ENCODE measurements around the gene CD86. TPM values are rescaled to one million over a fixed set of nuclear protein-coding genes. Genes with fewer than 3 reads are reported as not detected.

The CD86 gene
- total RNA-seq, 1 donor from 2014 or later: not detected

GRCh38 chr3:122102191-122102935, 47.2 kb downstream of the CD86 start:
- H3K4me1 Mint-ChIP-seq (ENCODE audit: low read depth, unreplicated experiment): peaks cover 3% of the 10 kb centered on the region
- no peaks in the 10 kb centered on the region for H3K36me3 Mint-ChIP-seq (ENCODE audit: low read depth, unreplicated experiment)
- no peak for TF ChIP-seq EZH2 (IDR thresholded peaks at IDR 0.05; ENCODE audit: insufficient read depth, low read length)
- no peak for TF ChIP-seq CTCF (IDR thresholded peaks at IDR 0.05; ENCODE audit: insufficient read depth, low read depth, low read length)
- Histone ChIP-seq H3K79me2 (ENCODE audit: insufficient read depth, low read length) (no peaks in the 10 kb centered on the region), H3K9ac (ENCODE audit: low read length) (no peak overlapping the region), H3K4me1 (ENCODE audit: insufficient read depth, low read length) (no peaks in the 10 kb centered on the region), H3K4me2 (ENCODE audit: low read length) (no peak overlapping the region), H4K20me1 (ENCODE audit: insufficient read depth, low read length) (no peaks in the 10 kb centered on the region), H2AFZ (ENCODE audit: low read depth, low read length) (no peak overlapping the region), H3K4me3 (ENCODE audit: insufficient read depth, low read depth, low read length) (no peak overlapping the region), H3K36me3 (ENCODE audit: insufficient read depth, low read length) (no peaks in the 10 kb centered on the region), H3K27ac (ENCODE audit: low read depth, low read length) (no peak overlapping the region), H3K27me3 (ENCODE audit: insufficient read depth, low read length) (no peaks in the 10 kb centered on the region), H3K9me3 (ENCODE audit: insufficient read depth, low read depth, low read length) (no peaks in the 10 kb centered on the region)
- no peak overlapping the region for H3K27ac Mint-ChIP-seq (ENCODE audit: unreplicated experiment)
- no peak overlapping the region for H3K4me3 Mint-ChIP-seq (ENCODE audit: unreplicated experiment)
- FAIRE-seq: no peak
- no peaks in the 10 kb centered on the region for H3K27me3 Mint-ChIP-seq (ENCODE audit: low read depth, unreplicated experiment)
- H3K9me3 Mint-ChIP-seq (ENCODE audit: unreplicated experiment): no peaks in the 10 kb centered on the region
- DNase-seq (ENCODE audit: low read depth): no peak

- no peak overlapping the region for H3K27ac Mint-ChIP-seq (ENCODE audit: unreplicated experiment)
- no peak overlapping the region for H3K4me2 ChIP-seq (ENCODE audit: low read length)
These were observed 48.8 kb downstream of the CD86 start for GRCh38 chr3:122103821-122104514.

More at GRCh38 chr3:122103821-122104514, 48.8 kb downstream of the CD86 start:
- FAIRE-seq (no peak), DNase-seq (ENCODE audit: low read depth) (no peak)
- no peak overlapping the region for H3K27ac ChIP-seq (ENCODE audit: low read depth, low read length)
- H3K9me3 ChIP-seq (ENCODE audit: insufficient read depth, low read depth, low read length): no peaks in the 10 kb centered on the region
- H3K36me3 ChIP-seq (ENCODE audit: insufficient read depth, low read length): no peaks in the 10 kb centered on the region
- no peaks in the 10 kb centered on the region for H3K27me3 ChIP-seq (ENCODE audit: insufficient read depth, low read length)
- peaks cover 10% of the 10 kb centered on the region for H3K27me3 Mint-ChIP-seq (ENCODE audit: low read depth, unreplicated experiment)
- H3K36me3 Mint-ChIP-seq (ENCODE audit: low read depth, unreplicated experiment): no peaks in the 10 kb centered on the region
- H3K4me1 ChIP-seq (ENCODE audit: insufficient read depth, low read length): no peaks in the 10 kb centered on the region
- no peak overlapping the region for H3K9ac ChIP-seq (ENCODE audit: low read length)
- peaks cover 3% of the 10 kb centered on the region for H3K4me1 Mint-ChIP-seq (ENCODE audit: low read depth, unreplicated experiment)
- H4K20me1 ChIP-seq (ENCODE audit: insufficient read depth, low read length): no peaks in the 10 kb centered on the region
- TF ChIP-seq EZH2 (IDR thresholded peaks at IDR 0.05; ENCODE audit: insufficient read depth, low read length) (no peak), CTCF (IDR thresholded peaks at IDR 0.05; ENCODE audit: insufficient read depth, low read depth, low read length) (no peak)
- no peaks in the 10 kb centered on the region for H3K79me2 ChIP-seq (ENCODE audit: insufficient read depth, low read length)
- H3K4me3 Mint-ChIP-seq (ENCODE audit: unreplicated experiment): no peak overlapping the region
- H3K4me3 ChIP-seq (ENCODE audit: insufficient read depth, low read depth, low read length): no peak overlapping the region
- H2AFZ ChIP-seq (ENCODE audit: low read depth, low read length): no peak overlapping the region
- no peaks in the 10 kb centered on the region for H3K9me3 Mint-ChIP-seq (ENCODE audit: unreplicated experiment)
